ENCODE measurements around the gene DAB2. TPM values are rescaled to one million over a fixed set of nuclear protein-coding genes. Genes with fewer than 3 reads are reported as not detected.

The DAB2 gene
- 25.0 and 39.7 TPM in 2 replicates for total RNA-seq (2014; rRNA removed)
- 92.8 TPM for polyA plus RNA-seq (2012)

- peak; percentile 99 for DNase-seq (ENCODE audit: low read depth)
Measured at GRCh38 chr5:39424736-39425637, at the start of gene DAB2. Gene DAB2 (minus strand): TSS chr5:39424980. CDS start chr5:39394320, 30,660 bp downstream.

GRCh38 chr5:39473156-39473775 is 48.5 kb upstream of the DAB2 start:
- peak; percentile 44 for DNase-seq (ENCODE audit: low read depth)

GRCh38 chr5:39471836-39472508 is 47.2 kb upstream of the DAB2 start:
- no peak for DNase-seq (ENCODE audit: low read depth)

DNA sequence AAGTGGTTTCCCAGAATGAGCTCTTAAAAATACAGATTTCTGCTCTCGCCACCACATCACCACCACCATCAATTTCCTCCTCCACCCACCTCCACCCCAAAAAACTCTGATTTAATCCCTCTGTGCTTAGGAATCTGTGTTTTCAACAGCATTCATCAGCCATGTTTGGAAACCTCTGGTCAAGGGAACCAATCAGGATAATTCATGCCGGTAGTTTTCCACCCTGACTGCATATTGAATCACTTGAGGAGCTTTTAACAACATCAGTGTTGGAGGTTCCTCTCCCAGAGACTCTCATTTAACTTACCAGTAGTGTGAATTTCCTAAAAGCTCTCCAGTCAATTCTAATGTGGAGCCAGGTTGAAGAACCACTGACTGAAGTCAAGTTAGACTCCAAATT is 46.0 kb upstream of the DAB2 start:
- no peak for DNase-seq (ENCODE audit: low read depth)

- peak; percentile 41 for DNase-seq (ENCODE audit: low read depth)
Measured at GRCh38 chr5:39469777-39470415, 45.1 kb upstream of the DAB2 start.

DNA sequence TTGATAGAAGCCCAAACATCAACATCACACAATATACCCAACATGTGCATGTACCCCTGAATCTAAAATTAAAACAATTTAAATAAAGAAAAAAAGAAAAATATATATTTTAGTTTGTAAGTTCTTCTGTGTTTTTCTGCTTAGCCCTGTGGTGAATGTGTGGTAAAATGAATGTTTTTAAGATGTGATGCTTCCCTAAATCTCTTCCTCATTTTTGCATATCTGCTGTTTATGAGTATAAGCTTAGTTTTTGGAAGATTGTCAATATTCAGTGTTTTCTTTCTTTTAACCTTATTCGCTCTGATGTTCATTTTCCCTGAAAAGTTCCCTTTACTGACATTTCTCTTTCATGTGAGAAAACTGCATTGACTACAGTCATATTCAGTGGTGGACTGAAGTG is 44.4 kb upstream of the DAB2 start:
- no peak for DNase-seq (ENCODE audit: low read depth)

DNA sequence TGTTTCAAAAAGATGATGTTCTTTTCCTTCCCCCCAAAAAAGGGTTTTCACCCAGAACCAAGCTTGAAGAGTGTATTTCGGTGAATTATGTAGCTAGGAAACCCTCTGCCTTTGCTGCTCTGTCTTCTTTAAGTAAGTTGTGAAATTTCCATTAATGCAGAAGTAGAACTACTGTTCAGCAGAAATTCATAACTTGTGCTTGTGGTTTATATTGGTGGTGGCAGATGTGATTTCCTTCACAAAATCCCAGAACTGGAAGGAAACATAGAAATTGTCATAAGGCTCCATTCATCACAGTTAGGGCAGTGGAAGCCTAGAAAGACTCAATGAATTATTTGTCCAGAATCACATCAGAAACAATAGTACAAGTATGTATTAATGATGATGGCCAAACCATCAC is 42.1 kb upstream of the DAB2 start:
- no peak for DNase-seq (ENCODE audit: low read depth)

DNA sequence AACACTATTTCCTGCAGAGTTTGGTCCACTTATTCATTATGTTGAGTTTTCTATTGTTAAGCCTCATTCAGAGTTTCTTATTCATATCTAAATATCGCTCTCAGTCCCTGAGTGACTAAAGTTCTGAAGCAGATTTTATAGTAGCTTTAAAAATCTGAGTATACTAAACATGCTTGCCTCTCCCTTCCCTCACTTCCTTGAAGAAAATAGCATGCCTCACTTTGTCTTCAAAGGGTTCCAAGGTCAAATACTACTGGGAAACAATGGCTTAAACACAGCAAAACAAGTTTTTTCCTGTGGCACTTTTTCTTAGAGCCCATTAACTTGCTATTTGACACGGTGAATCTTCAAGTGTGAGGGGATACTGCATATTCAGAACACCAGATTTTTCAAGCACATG is 41.1 kb upstream of the DAB2 start:
- no peak for DNase-seq (ENCODE audit: low read depth)

DNA sequence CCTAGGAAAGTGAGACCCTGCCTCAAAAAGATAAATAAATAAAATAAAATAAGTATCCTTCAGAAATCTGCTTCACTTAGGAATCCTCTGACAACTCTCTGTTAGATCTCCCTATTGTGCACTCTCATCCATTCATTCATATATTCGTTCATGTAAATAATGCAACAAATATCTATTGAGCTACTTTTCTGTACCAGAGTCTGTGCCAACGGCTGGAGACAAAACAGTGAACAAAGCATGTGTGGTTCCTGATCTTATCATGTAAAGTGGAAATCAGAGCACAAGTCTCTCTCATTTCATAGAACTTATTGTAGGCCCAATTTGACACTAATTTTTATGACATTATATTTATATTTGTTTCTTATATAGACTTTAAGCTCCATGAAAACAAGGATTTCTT is 40.3 kb upstream of the DAB2 start:
- no peak for DNase-seq (ENCODE audit: low read depth)

DNA sequence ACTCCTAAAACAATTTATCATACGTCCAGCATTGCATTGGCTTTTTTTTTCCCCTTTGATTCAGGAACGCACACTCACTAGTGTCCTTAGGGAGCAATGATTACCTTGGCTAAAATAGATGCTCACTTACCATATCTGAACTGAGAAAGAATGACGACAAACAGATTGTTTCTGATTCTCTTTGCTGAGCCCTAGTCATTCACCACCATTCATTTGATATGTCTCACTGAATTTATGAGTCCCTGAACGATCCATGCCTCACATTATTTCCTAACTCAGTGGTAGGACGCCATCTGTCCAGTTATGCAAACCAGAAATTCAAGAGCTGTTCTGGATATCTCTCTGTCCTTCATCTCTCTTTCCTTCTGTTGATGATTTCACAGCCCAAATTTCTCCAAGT is 39.3 kb upstream of the DAB2 start:
- DNase-seq (ENCODE audit: low read depth): peak; percentile 78

- DNase-seq (ENCODE audit: low read depth): no peak
Measured at GRCh38 chr5:39462211-39462610, 37.4 kb upstream of the DAB2 start.

- DNase-seq (ENCODE audit: low read depth): no peak
Measured at GRCh38 chr5:39461007-39461682, 36.4 kb upstream of the DAB2 start.

GRCh38 chr5:39459907-39460306 is 35.1 kb upstream of the DAB2 start:
- no peak for DNase-seq (ENCODE audit: low read depth)

DNA sequence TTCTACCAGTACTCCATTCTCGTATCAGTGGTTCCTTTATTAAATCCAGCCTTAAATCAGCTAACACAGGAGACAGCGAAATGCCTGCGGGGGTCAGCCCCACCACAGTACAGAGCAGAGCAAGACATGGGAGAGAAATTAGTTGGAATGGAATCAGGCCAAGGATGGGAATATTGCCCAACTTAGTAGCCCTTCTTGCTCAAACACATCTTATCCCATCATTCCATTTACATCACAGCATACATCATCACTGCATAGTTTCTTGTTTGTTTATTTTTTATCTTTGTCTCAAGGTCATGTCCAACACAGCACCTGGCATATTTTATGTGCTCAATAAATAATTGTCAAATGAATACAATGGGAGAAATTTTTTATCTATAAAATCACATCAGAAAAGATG is 34.3 kb upstream of the DAB2 start:
- no peak for DNase-seq (ENCODE audit: low read depth)

DNA sequence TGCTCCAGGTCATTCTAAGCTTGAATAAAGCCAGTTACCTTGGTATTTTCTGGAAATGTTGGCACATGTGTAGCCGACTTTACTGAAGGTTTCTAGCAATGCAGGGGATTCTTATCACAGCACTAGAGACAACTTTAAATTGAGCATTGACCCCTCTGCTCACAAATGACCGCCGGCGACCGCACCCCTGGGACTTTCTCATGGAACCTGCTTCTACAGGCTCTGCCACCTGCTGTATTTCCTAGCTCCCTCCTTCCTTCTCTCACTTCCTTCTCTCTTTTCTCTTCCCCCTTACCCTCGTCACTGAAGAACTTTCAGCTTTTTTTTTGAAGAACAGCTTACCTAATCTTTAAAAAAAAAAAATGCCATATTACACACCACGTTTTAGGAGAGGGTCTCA is 30.9 kb upstream of the DAB2 start:
- DNase-seq (ENCODE audit: low read depth): no peak

DNA sequence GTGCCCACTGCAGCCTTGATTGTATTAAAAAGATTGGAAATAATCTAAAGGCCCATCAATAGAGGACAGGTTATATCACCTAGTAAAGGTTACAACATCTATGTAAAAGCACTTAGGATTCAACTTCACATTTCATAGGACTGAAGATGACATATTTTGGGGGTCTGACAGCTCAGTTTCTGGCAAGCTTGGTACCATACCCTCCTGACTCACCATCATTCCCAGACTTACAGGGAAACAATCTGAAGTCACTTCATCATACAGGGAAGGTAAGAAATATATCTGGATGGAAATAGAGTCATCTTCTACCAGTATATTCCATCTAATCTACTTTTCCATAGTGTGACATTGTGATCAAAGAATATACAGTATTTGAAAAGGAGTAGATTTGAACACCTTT is 28.8 kb upstream of the DAB2 start:
- DNase-seq (ENCODE audit: low read depth): no peak

DNA sequence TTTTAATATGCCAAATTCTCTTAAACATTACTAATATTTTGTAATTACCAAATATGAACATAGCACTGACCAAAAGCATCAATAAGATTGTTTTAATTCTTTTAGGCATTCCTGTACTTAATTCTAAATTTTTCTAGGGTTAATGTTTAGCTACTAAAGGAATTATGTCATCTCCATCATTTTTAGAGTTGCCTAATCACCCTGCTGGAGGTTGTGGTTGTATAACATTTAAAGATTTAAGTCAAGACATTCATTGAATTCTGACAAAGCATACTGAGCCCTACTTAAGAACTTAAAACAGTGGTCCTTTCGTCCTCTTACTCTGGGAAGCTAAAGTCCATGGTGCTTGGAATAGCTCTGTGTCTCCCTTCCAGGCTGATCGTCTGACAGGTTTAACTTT is 28.1 kb upstream of the DAB2 start:
- DNase-seq (ENCODE audit: low read depth): no peak

DNA sequence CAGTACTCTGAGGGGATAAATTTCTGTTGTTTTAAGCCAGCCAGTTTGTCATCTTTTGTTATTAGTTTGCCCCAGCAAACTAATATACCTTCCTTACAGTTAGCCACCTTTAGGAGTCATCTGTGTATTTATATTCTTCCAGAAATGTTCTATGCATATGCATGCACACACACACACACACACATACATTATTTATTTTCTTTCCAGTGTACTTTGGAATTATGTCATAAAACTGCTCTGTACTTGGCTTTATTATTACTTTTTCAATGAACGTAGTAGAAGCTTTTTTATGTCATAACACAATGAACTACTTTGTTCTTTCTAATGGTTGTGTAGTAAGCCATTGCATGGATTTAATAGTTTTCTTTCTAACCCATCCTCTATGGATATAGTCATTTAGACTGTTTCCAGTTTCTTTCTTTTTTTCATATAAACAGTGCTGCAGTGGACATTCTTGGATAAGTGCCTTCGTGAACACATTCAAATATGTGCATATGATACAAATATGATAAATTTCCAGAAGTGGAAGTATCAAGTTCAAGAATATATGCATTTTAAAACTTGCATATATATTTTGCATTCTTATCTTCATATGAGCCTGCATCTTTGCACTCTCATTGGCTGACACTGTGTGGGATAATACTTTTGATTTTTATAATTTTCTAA is 26.6 kb upstream of the DAB2 start:
- DNase-seq (ENCODE audit: low read depth): no peak

DNA sequence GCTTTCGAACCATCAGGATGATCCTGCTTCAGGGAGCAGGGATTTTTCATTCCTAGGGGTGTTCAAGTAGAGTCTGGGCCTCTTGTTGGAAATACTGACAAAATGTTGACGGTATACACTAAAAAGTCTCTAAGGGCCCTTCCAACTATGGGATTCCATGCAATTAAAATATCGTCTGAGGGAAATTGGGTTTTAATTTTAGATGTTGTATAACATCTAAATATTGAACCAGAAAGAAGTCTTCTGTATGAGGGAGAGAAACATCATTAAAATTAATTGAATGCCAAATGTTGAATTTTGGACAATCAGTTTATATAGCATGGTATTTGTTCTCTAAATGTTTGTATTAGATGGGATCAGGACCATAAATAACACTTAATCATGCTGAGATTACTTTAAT is 25.7 kb upstream of the DAB2 start:
- DNase-seq (ENCODE audit: low read depth): no peak

DNA sequence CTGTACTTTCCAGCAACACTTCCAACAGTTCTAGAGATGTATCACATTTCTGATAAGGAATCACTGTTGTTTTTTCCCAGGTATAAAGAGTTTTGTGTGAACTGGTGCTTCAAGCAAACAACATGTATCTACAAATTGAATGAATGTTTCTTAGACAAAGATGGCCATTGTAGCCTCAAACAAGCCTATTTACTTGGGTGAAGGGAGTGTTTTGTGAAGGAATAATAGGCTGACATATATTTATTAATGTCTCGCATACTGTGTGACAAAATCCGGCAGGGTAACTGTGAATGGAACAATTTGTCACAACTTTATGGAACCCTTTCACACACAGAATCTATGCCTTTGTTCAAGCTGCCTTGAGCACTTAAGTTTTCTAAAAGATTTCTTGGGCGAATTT is 24.8 kb upstream of the DAB2 start:
- DNase-seq (ENCODE audit: low read depth): no peak

All from LHCN-M2 (cell line).